T-helper 17 cell (primary cell): Measurements from ENCODE around the gene KRT28. TPM values are rescaled to one million over a fixed set of nuclear protein-coding genes. Genes with fewer than 3 reads are reported as not detected.
A peak's percentile ranks its signal among the peaks of the same experiment; 100 is the strongest.

ENCODE experiments used
- ATAC-seq: fragments of 150-1000 bp; cut with Tn5 transposase; 2 replicates; pipeline ENCODE4 v1.10.0; 2021; ENCODE audit warnings: mild to moderate bottlenecking, moderate library complexity
- DNase-seq, 3 donors: peaks; one replicate each; pipeline versions ENCODE4 v3.0.0 to v3.0.0-alpha.2; 2020 to 2021
- H3K9me3 ChIP-seq: one replicate; pipeline ENCODE4 v1.7.0; 2013; ENCODE audit warnings: low read length, mild to moderate bottlenecking; ENCODE audit not compliant: control insufficient read depth, poor library complexity, severe bottlenecking
- H3K27ac Mint-ChIP-seq: one replicate; pipeline ENCODE4 v1.8.0; 2022; ENCODE audit warnings: mild to moderate bottlenecking, moderate library complexity, mixed read lengths
- H3K27me3 Mint-ChIP-seq: one replicate; pipeline ENCODE4 v1.8.0; 2022; ENCODE audit warnings: mixed read lengths
- H3K36me3 Mint-ChIP-seq: one replicate; pipeline ENCODE4 v1.8.0; 2022; ENCODE audit warnings: low read depth, mixed read lengths
- H3K4me1 Mint-ChIP-seq: one replicate; pipeline ENCODE4 v1.8.0; 2022; ENCODE audit warnings: mild to moderate bottlenecking, mixed read lengths
- H3K4me3 Mint-ChIP-seq: one replicate; pipeline ENCODE4 v1.8.0; 2022; ENCODE audit warnings: mild to moderate bottlenecking, moderate library complexity, mixed read lengths
- total RNA-seq, 4 donors: library from RNA in 2 of 4; stranded (reverse) in 2 of 4; gene quantifications; one replicate each; pipeline ENCODE4 v1.2.3 and lab custom pipeline; 2022 to 2026

The KRT28 gene
- total RNA-seq, 2 donors from 2014 or later: not detected

- H3K36me3 Mint-ChIP-seq: peaks cover 7% of the 10 kb centered on the region
- H3K4me3 Mint-ChIP-seq: no peak overlapping the region
- peaks cover 50% of the 10 kb centered on the region for H3K27me3 Mint-ChIP-seq
- H3K9me3 ChIP-seq: no peaks in the 10 kb centered on the region
- DNase-seq: no peak
- no peak overlapping the region for H3K27ac Mint-ChIP-seq
- H3K4me1 Mint-ChIP-seq: peaks cover 4% of the 10 kb centered on the region
- ATAC-seq: no peak
Measured at GRCh38 chr17:40813804-40814203, 14.0 kb upstream of the KRT28 start.

GRCh38 chr17:40812639-40813038, 12.9 kb upstream of the KRT28 start:
- no peak for ATAC-seq
- Mint-ChIP-seq H3K36me3 (peaks cover 5% of the 10 kb centered on the region), H3K4me3 (no peak overlapping the region), H3K4me1 (no peaks in the 10 kb centered on the region), H3K27ac (no peak overlapping the region), H3K27me3 (peaks cover 61% of the 10 kb centered on the region)
- H3K9me3 ChIP-seq: no peaks in the 10 kb centered on the region
- DNase-seq: no peak

- no peak for DNase-seq
- H3K27ac Mint-ChIP-seq: no peak overlapping the region
- no peaks in the 10 kb centered on the region for H3K4me1 Mint-ChIP-seq
- peaks cover 2% of the 10 kb centered on the region for H3K36me3 Mint-ChIP-seq
- peaks cover 83% of the 10 kb centered on the region for H3K27me3 Mint-ChIP-seq
- no peak for ATAC-seq
- no peaks in the 10 kb centered on the region for H3K9me3 ChIP-seq
- H3K4me3 Mint-ChIP-seq: no peak overlapping the region
Measured at GRCh38 chr17:40810494-40810893, 10.7 kb upstream of the KRT28 start.

GRCh38 chr17:40809721-40810421, 10.1 kb upstream of the KRT28 start:
- no peak overlapping the region for H3K27ac Mint-ChIP-seq
- H3K27me3 Mint-ChIP-seq: peaks cover 89% of the 10 kb centered on the region
- ATAC-seq (no peak), DNase-seq (no peak)
- H3K36me3 Mint-ChIP-seq: peaks cover 7% of the 10 kb centered on the region
- no peaks in the 10 kb centered on the region for H3K4me1 Mint-ChIP-seq
- no peak overlapping the region for H3K4me3 Mint-ChIP-seq
- no peaks in the 10 kb centered on the region for H3K9me3 ChIP-seq

DNA sequence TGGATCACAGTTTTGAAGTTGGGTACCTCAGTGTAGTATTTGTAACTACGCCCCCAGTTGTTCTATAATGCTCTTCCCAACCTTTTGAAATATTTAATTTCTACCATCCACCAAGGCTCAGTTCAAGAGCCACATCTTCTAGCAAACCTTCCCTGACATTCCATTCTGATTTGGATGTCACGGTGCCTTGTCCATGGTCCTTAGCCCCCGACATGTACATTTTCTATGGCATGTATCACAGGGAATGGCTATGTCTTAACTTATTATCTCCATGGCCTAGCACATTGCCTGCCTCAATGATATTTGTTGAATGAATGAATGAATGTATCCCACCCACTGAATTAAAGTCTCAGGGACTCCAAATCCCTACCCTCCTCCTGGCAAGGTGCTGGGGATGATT, 6.4 kb upstream of the KRT28 start:
- Mint-ChIP-seq H3K4me3 (no peak overlapping the region), H3K27me3 (peaks cover 70% of the 10 kb centered on the region), H3K27ac (no peak overlapping the region), H3K4me1 (peaks cover 3% of the 10 kb centered on the region), H3K36me3 (peaks cover 5% of the 10 kb centered on the region)
- ATAC-seq (no peak), DNase-seq (no peak)
- H3K9me3 ChIP-seq: no peaks in the 10 kb centered on the region

DNA sequence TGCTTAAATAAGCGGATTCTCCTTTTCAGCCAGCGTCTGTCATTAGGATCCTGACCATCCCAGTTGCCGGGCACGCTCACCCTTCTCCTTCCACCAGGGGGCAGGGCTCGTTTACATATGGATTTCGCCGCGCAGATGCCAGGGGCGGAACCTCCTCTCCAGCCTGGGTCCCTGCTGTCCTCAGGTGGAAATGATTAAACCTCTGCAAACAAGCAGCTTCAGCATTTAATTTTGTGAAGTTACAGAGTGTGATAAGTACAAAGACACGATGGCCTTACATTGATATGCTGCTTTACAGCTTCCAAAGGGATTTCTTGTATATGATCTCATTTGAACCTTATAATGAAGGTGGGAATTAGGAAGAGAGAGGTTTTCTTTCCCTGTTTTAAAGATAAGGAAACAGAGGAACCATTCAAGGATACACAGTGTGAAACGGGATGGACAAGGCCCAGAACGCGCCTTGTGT, 3.9 kb upstream of the KRT28 start:
- H3K4me1 Mint-ChIP-seq: peaks cover 3% of the 10 kb centered on the region
- no peak overlapping the region for H3K27ac Mint-ChIP-seq
- no peaks in the 10 kb centered on the region for H3K9me3 ChIP-seq
- ATAC-seq: peak; percentile 85
- peaks cover 60% of the 10 kb centered on the region for H3K27me3 Mint-ChIP-seq
- H3K4me3 Mint-ChIP-seq: no peak overlapping the region
- DNase-seq: peak; percentile 50 to 65 (median 53)
- H3K36me3 Mint-ChIP-seq: peaks cover 5% of the 10 kb centered on the region

DNA sequence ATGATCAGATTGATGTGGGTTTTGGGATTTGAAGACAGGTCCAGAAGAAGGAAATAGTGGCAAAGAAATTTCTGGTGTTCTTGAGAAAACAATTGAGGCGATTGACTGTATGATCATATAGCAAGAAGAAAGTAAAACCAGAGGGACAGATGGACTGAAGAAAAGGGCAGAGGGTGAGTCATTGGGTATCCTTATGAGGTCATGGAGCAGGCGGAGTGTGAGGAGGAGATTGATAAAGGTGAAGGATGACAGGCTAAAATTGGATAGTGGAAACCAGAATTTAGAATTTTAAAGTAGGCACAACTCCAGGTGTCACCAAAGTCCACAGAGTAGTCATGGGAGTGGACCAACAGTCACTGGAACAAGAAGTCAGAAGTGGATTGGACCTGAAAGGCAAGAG, 1.4 kb upstream of the KRT28 start:
- Mint-ChIP-seq H3K4me1 (peaks cover 3% of the 10 kb centered on the region), H3K27ac (no peak overlapping the region), H3K4me3 (no peak overlapping the region), H3K27me3 (peaks cover 55% of the 10 kb centered on the region), H3K36me3 (peaks cover 8% of the 10 kb centered on the region)
- ATAC-seq: no peak
- DNase-seq: no peak
- no peaks in the 10 kb centered on the region for H3K9me3 ChIP-seq

- no peak for DNase-seq
- H3K9me3 ChIP-seq: no peaks in the 10 kb centered on the region
- Mint-ChIP-seq H3K4me1 (peaks cover 3% of the 10 kb centered on the region), H3K27ac (no peak overlapping the region), H3K36me3 (peaks cover 8% of the 10 kb centered on the region), H3K4me3 (no peak overlapping the region), H3K27me3 (peaks cover 55% of the 10 kb centered on the region)
- ATAC-seq: no peak
Measured at GRCh38 chr17:40800381-40800780, 622 bp upstream of the KRT28 start.

DNA sequence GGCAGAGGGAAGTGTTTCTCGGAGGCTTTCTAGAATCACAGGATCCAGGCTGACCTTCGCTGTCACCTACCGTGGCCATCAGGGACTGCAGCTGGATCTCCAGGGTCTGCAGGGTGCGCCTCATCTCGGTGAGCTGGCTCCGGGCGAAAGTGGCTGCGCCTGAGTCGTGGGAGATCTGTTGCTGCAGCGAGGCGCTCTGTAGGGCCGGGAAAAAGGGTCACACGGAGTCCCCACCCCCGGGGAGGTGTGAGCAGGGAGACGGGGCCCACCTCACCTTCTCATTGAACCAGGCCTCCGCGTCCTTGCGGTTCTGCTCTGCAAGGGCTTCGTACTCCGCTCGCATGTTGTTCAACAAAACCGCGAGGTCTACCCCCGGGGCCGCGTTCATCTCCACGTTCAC, 2.9 kb downstream of the KRT28 start:
- DNase-seq: no peak
- Mint-ChIP-seq H3K27ac (no peak overlapping the region), H3K4me1 (no peaks in the 10 kb centered on the region), H3K36me3 (peaks cover 3% of the 10 kb centered on the region), H3K4me3 (no peak overlapping the region), H3K27me3 (peaks cover 58% of the 10 kb centered on the region)
- no peak for ATAC-seq
- no peaks in the 10 kb centered on the region for H3K9me3 ChIP-seq

DNA sequence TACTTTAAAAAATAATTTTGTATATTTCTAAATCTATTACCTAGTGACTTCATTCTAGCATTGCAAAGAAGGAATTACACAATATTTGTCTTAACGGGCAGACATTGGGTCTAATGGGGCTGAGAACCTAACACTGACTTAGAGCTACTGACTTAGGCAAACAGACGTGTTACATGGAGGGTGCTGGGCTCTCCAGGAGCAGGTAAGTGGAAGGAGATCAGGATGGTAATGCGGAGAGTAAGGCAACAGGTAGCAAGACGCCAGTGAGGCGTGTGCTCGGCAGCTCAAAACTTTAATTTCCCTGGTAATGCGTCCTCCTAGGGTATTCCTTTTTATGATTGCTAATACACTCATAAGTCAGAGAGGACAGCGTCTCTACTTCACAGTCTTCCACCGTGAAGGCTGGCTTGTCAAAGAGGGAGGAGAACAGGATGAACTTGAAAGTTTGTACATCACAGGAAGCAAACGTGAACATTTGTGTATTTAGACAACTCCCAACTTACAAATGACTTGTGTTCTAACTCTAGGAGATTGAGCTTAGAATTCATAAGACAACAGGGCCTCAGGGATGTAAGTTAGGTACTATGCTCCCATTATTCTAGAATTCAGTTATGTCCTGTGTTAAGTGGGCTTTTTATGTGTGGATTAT, 4.6 kb downstream of the KRT28 start:
- Mint-ChIP-seq H3K27ac (no peak overlapping the region), H3K36me3 (peaks cover 3% of the 10 kb centered on the region), H3K4me3 (no peak overlapping the region), H3K27me3 (peaks cover 60% of the 10 kb centered on the region), H3K4me1 (no peaks in the 10 kb centered on the region)
- no peak for DNase-seq
- H3K9me3 ChIP-seq: no peaks in the 10 kb centered on the region
- no peak for ATAC-seq

- Mint-ChIP-seq H3K27me3 (peaks cover 60% of the 10 kb centered on the region), H3K36me3 (peaks cover 3% of the 10 kb centered on the region)
- no peak for DNase-seq
Measured at GRCh38 chr17:40794466-40794865, 5.3 kb downstream of the KRT28 start.

DNA sequence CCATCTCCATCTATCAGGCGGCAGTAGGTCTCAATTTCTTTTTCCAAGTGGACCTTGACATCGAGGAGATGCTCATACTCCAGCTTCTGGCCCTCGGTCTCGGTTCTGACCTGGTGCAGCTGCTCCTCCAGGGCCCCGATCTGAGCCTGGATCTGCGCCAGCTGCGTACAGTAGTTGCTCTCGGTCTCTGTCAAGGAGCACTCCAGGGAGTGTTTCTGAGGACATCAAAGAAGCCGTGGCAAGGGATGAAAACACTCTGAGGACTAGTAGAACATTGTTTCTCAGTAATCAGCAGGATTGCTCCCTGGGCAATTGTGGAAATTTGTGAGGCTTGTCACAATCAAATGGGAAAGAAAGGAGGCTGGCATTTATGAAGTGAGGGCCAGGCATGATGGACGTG, 5.9 kb downstream of the KRT28 start:
- H3K9me3 ChIP-seq: no peaks in the 10 kb centered on the region
- Mint-ChIP-seq H3K36me3 (peaks cover 3% of the 10 kb centered on the region), H3K4me1 (no peaks in the 10 kb centered on the region), H3K27me3 (peaks cover 55% of the 10 kb centered on the region), H3K4me3 (no peak overlapping the region), H3K27ac (no peak overlapping the region)
- DNase-seq: no peak
- no peak for ATAC-seq

More at GRCh38 chr17:40794466-40794865, 5.3 kb downstream of the KRT28 start:
- H3K4me1 Mint-ChIP-seq: no peaks in the 10 kb centered on the region
- H3K9me3 ChIP-seq: no peaks in the 10 kb centered on the region
- no peak for ATAC-seq
- no peak overlapping the region for H3K4me3 Mint-ChIP-seq
- H3K27ac Mint-ChIP-seq: no peak overlapping the region

DNA sequence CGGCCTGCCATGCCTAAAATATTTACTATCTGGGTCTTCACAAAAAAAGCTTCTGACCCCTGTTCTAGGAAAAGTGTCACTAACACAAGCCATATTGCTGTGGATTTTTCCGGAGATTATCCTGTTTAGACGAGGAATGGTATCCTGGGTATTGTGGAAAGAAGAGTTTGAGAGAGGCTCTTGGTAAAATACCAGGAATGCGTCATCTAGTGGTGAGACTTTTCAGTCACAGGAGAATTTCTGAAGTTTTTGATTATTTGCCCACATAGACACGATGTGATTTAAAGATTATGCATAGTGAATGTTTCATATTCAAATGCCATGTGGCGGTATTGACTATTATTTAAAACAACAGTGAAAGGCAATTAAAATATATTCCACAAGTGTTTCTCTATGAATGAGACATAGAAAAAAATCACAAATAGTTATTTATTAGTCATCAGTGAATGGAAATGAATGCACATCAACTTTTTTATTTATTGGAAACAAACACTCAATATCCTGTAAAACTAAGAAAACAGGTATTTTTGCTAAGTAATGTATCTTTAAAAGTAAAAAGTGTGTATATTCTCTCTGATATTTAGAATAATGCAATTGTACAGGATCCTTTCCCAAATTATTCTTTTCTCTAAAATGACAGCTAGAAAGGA, 7.8 kb downstream of the KRT28 start:
- H3K9me3 ChIP-seq: no peaks in the 10 kb centered on the region
- no peaks in the 10 kb centered on the region for H3K4me1 Mint-ChIP-seq
- H3K4me3 Mint-ChIP-seq: no peak overlapping the region
- H3K27ac Mint-ChIP-seq: no peak overlapping the region
- DNase-seq (no peak), ATAC-seq (no peak)
- peaks cover 48% of the 10 kb centered on the region for H3K27me3 Mint-ChIP-seq
- peaks cover 3% of the 10 kb centered on the region for H3K36me3 Mint-ChIP-seq
